GM12872 (cell line): ENCODE measurements around the gene LCA5L.

Experiments
- CTCF ChIP-seq: IDR thresholded peaks from 3 replicates; pipeline ENCODE4 v1.5.1; 2011; ENCODE audit warnings: low read depth, mild to moderate bottlenecking, low read length, moderate library complexity; ENCODE audit not compliant: insufficient read depth

The LCA5L gene

GRCh38 chr21:39445321-39446269 lies at the start of gene LCA5L:
Gene LCA5L (minus strand): TSS chr21:39445778. CDS start chr21:39428493, 17,285 bp downstream.
- peak; percentile 34; the same call in 2 of the 3 replicates for TF ChIP-seq CTCF

- TF ChIP-seq CTCF = no peak
Observed at GRCh38 chr21:39489380-39489924, 43.9 kb upstream of the LCA5L start.

- no peak for TF ChIP-seq CTCF
Observed at GRCh38 chr21:39484711-39485276, 39.2 kb upstream of the LCA5L start.

GRCh38 chr21:39483917-39484316 lies 38.3 kb upstream of the LCA5L start:
- no peak for TF ChIP-seq CTCF

- no peak for TF ChIP-seq CTCF
Observed at GRCh38 chr21:39481886-39482285, 36.3 kb upstream of the LCA5L start.

- TF ChIP-seq CTCF = no peak
Observed at GRCh38 chr21:39480271-39480670, 34.7 kb upstream of the LCA5L start.

- TF ChIP-seq CTCF = no peak
Observed at GRCh38 chr21:39479814-39480182, 34.2 kb upstream of the LCA5L start.
